Stimulated activated CD4-positive, alpha-beta T cell treated with anti-CD3 and anti-CD28 coated beads, Interleukin-1b, Interleukin-23, amount 100 ng/mL, for 24 hours (primary cell): ENCODE measurements around the gene GRIA4.
"Not testable (repeated sequence)": the region's sequence is repeated elsewhere in the genome, so short reads cannot be mapped to it uniquely, and the experiment has no call there.

Source experiments
- DNase-seq, 4 experiments: peaks; one replicate each; pipeline ENCODE4 v3.0.0-alpha.2; 2020; ENCODE audit warnings: low read depth in 4 of 4, low spot score in 1 of 4

Gene GRIA4

GRCh38 chr11:105857728-105858127, 247.9 kb downstream of the GRIA4 start:
- DNase-seq, result no peak

- DNase-seq, result no peak
These were observed 249.0 kb downstream of the GRIA4 start for GRCh38 chr11:105858841-105859240.

GRCh38 chr11:105860105-105860504, 250.2 kb downstream of the GRIA4 start:
- DNase-seq, result no peak

- no peak for DNase-seq
These were observed 251.4 kb downstream of the GRIA4 start for GRCh38 chr11:105861225-105861624.

GRCh38 chr11:105862736-105863367, 253.0 kb downstream of the GRIA4 start:
- DNase-seq, result no peak

GRCh38 chr11:105863523-105863922, 253.7 kb downstream of the GRIA4 start:
- DNase-seq, result no peak

- DNase-seq, result no peak
These were observed 257.9 kb downstream of the GRIA4 start for GRCh38 chr11:105867742-105868141.

- DNase-seq, result no peak
These were observed 259.0 kb downstream of the GRIA4 start for GRCh38 chr11:105868762-105869285.

GRCh38 chr11:105870516-105871113, 260.7 kb downstream of the GRIA4 start:
- DNase-seq, result no peak

- no peak for DNase-seq
These were observed 268.6 kb downstream of the GRIA4 start for GRCh38 chr11:105878510-105878909.

- not testable (repeated sequence) for DNase-seq
These were observed 269.1 kb downstream of the GRIA4 start for GRCh38 chr11:105878927-105879326.

GRCh38 chr11:105881027-105881426, 271.2 kb downstream of the GRIA4 start:
- DNase-seq, result no peak

GRCh38 chr11:105884436-105884835, 274.6 kb downstream of the GRIA4 start:
- DNase-seq, result no peak

GRCh38 chr11:105891685-105892084, 281.8 kb downstream of the GRIA4 start:
- no peak for DNase-seq

- no peak for DNase-seq
These were observed 287.3 kb downstream of the GRIA4 start for GRCh38 chr11:105897161-105897560.

GRCh38 chr11:105899772-105900171, 289.9 kb downstream of the GRIA4 start:
- no peak for DNase-seq

GRCh38 chr11:105900515-105901035, 290.7 kb downstream of the GRIA4 start:
- no peak for DNase-seq

GRCh38 chr11:105903113-105903512, 293.2 kb downstream of the GRIA4 start:
- DNase-seq, result no peak

- no peak for DNase-seq
These were observed 296.6 kb downstream of the GRIA4 start for GRCh38 chr11:105906517-105906916.

GRCh38 chr11:105907319-105907718, 297.4 kb downstream of the GRIA4 start:
- no peak for DNase-seq

GRCh38 chr11:105910095-105910715, 300.3 kb downstream of the GRIA4 start:
- DNase-seq, result no peak

GRCh38 chr11:105911454-105911853, 301.6 kb downstream of the GRIA4 start:
- no peak for DNase-seq
